ENCODE results near the gene DMD. TPM values are rescaled to one million over a fixed set of nuclear protein-coding genes. Genes with fewer than 3 reads are reported as not detected.

The DMD gene
- total RNA-seq, 3 donors from 2014 or later (not counting 1 experiment from before 2014, with no cell fraction given) = not detected

GRCh38 chrX:31796624-31797023, 1414.7 kb downstream of the DMD start:
- Mint-ChIP-seq H3K36me3 (no peaks in the 10 kb centered on the region), H3K4me1 (no peaks in the 10 kb centered on the region), H3K4me3 (no peak overlapping the region), H3K9me3 (peaks cover 3 to 9% of the 10 kb centered on the region in 2 donors), H3K27ac (no peak overlapping the region), H3K27me3 (ENCODE audit: low read depth in 2 of 2) (no peaks in the 10 kb centered on the region)
- ATAC-seq (no peak), DNase-seq (no peak)
- intact Hi-C loops (cut with micrococcal nuclease) = no loop called here
- TF ChIP-seq, protein P1, sequence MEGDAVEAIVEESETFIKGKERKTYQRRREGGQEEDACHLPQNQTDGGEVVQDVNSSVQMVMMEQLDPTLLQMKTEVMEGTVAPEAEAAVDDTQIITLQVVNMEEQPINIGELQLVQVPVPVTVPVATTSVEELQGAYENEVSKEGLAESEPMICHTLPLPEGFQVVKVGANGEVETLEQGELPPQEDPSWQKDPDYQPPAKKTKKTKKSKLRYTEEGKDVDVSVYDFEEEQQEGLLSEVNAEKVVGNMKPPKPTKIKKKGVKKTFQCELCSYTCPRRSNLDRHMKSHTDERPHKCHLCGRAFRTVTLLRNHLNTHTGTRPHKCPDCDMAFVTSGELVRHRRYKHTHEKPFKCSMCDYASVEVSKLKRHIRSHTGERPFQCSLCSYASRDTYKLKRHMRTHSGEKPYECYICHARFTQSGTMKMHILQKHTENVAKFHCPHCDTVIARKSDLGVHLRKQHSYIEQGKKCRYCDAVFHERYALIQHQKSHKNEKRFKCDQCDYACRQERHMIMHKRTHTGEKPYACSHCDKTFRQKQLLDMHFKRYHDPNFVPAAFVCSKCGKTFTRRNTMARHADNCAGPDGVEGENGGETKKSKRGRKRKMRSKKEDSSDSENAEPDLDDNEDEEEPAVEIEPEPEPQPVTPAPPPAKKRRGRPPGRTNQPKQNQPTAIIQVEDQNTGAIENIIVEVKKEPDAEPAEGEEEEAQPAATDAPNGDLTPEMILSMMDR (IDR thresholded peaks at IDR 0.05) = no peak
- Histone ChIP-seq H3K27ac (ENCODE audit: low read length) (no peak overlapping the region), H3K9me3 (ENCODE audit: control insufficient read depth, insufficient read depth, low read length) (no peaks in the 10 kb centered on the region), H3K27me3 (ENCODE audit: control insufficient read depth, insufficient read depth, low read length) (no peaks in the 10 kb centered on the region), H3K36me3 (ENCODE audit: control insufficient read depth, insufficient read depth, low read length) (no peaks in the 10 kb centered on the region), H3K4me1 (ENCODE audit: control insufficient read depth, insufficient read depth, low read length) (no peaks in the 10 kb centered on the region), H3K4me3 (ENCODE audit: low read length) (no peak overlapping the region)
- 80% methylated on average over 1 of the region's 1 CpG for WGBS (ENCODE audit: insufficient coverage)

GRCh38 chrX:31747411-31747810, 1463.9 kb downstream of the DMD start:
- no peaks in the 10 kb centered on the region for H3K27me3 Mint-ChIP-seq (ENCODE audit: low read depth in 2 of 2)
- TF ChIP-seq, protein P1 (IDR thresholded peaks at IDR 0.05) = no peak

DNA sequence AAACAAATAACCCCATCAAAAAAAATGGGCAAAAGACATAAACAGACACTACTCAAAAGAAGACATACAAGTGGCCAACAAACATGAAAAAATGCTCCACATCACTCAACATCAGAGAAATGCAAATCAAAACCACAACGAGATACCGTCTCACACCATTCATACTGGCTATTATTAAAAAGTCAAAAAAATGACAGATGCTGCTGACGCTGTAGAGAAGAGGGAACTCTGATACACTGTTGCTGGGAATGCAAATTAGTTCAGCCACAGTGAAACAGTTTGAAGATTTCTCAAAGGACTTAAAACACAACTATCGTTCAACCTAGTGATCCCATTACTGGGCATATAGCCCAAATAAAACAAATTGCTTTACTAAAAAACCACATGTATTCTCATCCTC, 1468.3 kb downstream of the DMD start:
- no peak overlapping the region for H3K27ac ChIP-seq (ENCODE audit: low read length)
- no peaks in the 10 kb centered on the region for H3K36me3 ChIP-seq (ENCODE audit: control insufficient read depth, insufficient read depth, low read length)
- no peaks in the 10 kb centered on the region for H3K4me1 ChIP-seq (ENCODE audit: control insufficient read depth, insufficient read depth, low read length)
- no peaks in the 10 kb centered on the region for H3K9me3 ChIP-seq (ENCODE audit: control insufficient read depth, insufficient read depth, low read length)
- TF ChIP-seq, protein P1 (IDR thresholded peaks at IDR 0.05) = no peak
- Mint-ChIP-seq H3K27ac (no peak overlapping the region), H3K4me1 (no peaks in the 10 kb centered on the region), H3K36me3 (no peaks in the 10 kb centered on the region), H3K4me3 (no peak overlapping the region), H3K27me3 (ENCODE audit: low read depth in 2 of 2) (no peaks in the 10 kb centered on the region), H3K9me3 (peaks cover 8% of the 10 kb centered on the region in 2 donors)
- ATAC-seq (no peak), DNase-seq (no peak)
- H3K4me3 ChIP-seq (ENCODE audit: low read length) = no peak overlapping the region
- 93% methylated on average over 3 of the region's 4 CpGs for WGBS (ENCODE audit: insufficient coverage)
- intact Hi-C loops (cut with micrococcal nuclease) = no loop called here
- H3K27me3 ChIP-seq (ENCODE audit: control insufficient read depth, insufficient read depth, low read length) = no peaks in the 10 kb centered on the region

More at GRCh38 chrX:31747411-31747810, 1463.9 kb downstream of the DMD start:
- H3K27ac Mint-ChIP-seq = no peak overlapping the region
- 74% methylated on average over 2 of the region's 5 CpGs for WGBS (ENCODE audit: insufficient coverage)
- intact Hi-C loops (cut with micrococcal nuclease) = no loop called here
- H3K9me3 ChIP-seq (ENCODE audit: control insufficient read depth, insufficient read depth, low read length) = no peaks in the 10 kb centered on the region
- H3K9me3 Mint-ChIP-seq = peaks cover 6 to 11% of the 10 kb centered on the region in 2 donors
- no peak overlapping the region for H3K4me3 Mint-ChIP-seq
- H3K27ac ChIP-seq (ENCODE audit: low read length) = no peak overlapping the region
- no peaks in the 10 kb centered on the region for H3K4me1 ChIP-seq (ENCODE audit: control insufficient read depth, insufficient read depth, low read length)
- H3K4me3 ChIP-seq (ENCODE audit: low read length) = no peak overlapping the region
- no peaks in the 10 kb centered on the region for H3K36me3 Mint-ChIP-seq
- ATAC-seq (no peak), DNase-seq (no peak)
- no peaks in the 10 kb centered on the region for H3K27me3 ChIP-seq (ENCODE audit: control insufficient read depth, insufficient read depth, low read length)
- no peaks in the 10 kb centered on the region for H3K36me3 ChIP-seq (ENCODE audit: control insufficient read depth, insufficient read depth, low read length)
- no peaks in the 10 kb centered on the region for H3K4me1 Mint-ChIP-seq

DNA sequence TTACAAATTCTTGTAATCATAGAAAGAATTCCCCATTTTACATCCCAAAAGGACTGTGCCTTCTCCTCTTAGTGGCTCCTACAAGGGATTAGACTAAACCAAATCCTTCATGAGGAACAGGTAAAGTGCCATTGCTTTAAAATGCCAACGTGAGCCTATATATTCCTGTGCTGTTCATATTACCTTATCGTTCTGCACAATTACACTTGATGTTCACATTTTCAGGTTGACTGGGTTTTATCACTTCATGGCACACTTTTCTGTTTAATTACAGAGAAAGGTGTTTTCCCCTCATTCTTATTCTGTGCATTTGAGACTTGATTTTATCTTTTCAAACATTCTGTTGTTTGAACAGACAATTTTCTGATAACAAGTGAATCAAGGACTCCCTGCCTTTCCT, 1493.9 kb downstream of the DMD start:
- Mint-ChIP-seq H3K4me3 (no peak overlapping the region), H3K4me1 (no peaks in the 10 kb centered on the region), H3K27ac (no peak overlapping the region), H3K27me3 (ENCODE audit: low read depth in 2 of 2) (peaks cover 0 to 5% of the 10 kb centered on the region in 2 donors), H3K36me3 (no peaks in the 10 kb centered on the region), H3K9me3 (no peaks in the 10 kb centered on the region)
- Histone ChIP-seq H3K27ac (ENCODE audit: low read length) (no peak overlapping the region), H3K9me3 (ENCODE audit: control insufficient read depth, insufficient read depth, low read length) (no peaks in the 10 kb centered on the region), H3K4me3 (ENCODE audit: low read length) (no peak overlapping the region), H3K36me3 (ENCODE audit: control insufficient read depth, insufficient read depth, low read length) (no peaks in the 10 kb centered on the region), H3K27me3 (ENCODE audit: control insufficient read depth, insufficient read depth, low read length) (no peaks in the 10 kb centered on the region), H3K4me1 (ENCODE audit: control insufficient read depth, insufficient read depth, low read length) (no peaks in the 10 kb centered on the region)
- 56% methylated on average over 1 of the region's 2 CpGs for WGBS (ENCODE audit: insufficient coverage)
- ATAC-seq (no peak), DNase-seq (no peak)
- TF ChIP-seq, protein P1 (IDR thresholded peaks at IDR 0.05) = no peak
- intact Hi-C loops (cut with micrococcal nuclease) = no loop called here

Measured in natural killer cell (primary cell).